Osteocyte (in vitro differentiated cells): ENCODE data around the gene SIGLEC15. TPM values are rescaled to one million over a fixed set of nuclear protein-coding genes. Genes with fewer than 3 reads are reported as not detected.
"Not testable (repeated sequence)": the region's sequence is repeated elsewhere in the genome, so short reads cannot be mapped to it uniquely, and the experiment has no call there.

Source experiments
- DNase-seq: peaks from one replicate; pipeline ENCODE4 v3.0.0; 2021; ENCODE audit warnings: mixed read lengths; ENCODE audit not compliant: unreplicated experiment; ENCODE audit errors: extremely low spot score
- H3K27ac Mint-ChIP-seq: one replicate; pipeline ENCODE4 v1.8.0; 2021; ENCODE audit warnings: mild to moderate bottlenecking, mixed read lengths; ENCODE audit not compliant: unreplicated experiment
- H3K27me3 Mint-ChIP-seq: one replicate; pipeline ENCODE4 v1.8.0; 2021; ENCODE audit warnings: mixed read lengths; ENCODE audit not compliant: unreplicated experiment
- H3K36me3 Mint-ChIP-seq: one replicate; pipeline ENCODE4 v1.8.0; 2021; ENCODE audit warnings: mixed read lengths; ENCODE audit not compliant: unreplicated experiment
- H3K4me1 Mint-ChIP-seq: one replicate; pipeline ENCODE4 v1.8.0; 2021; ENCODE audit warnings: mixed read lengths; ENCODE audit not compliant: unreplicated experiment
- H3K4me3 Mint-ChIP-seq: one replicate; pipeline ENCODE4 v1.8.0; 2021; ENCODE audit warnings: mild to moderate bottlenecking, moderate library complexity, mixed read lengths; ENCODE audit not compliant: unreplicated experiment
- H3K9me3 Mint-ChIP-seq: one replicate; pipeline ENCODE4 v1.8.0; 2021; ENCODE audit warnings: mixed read lengths; ENCODE audit not compliant: unreplicated experiment
- CTCF ChIP-seq: fragments of 200-600 bp; sonication (generic); IDR thresholded peaks from 2 replicates; pipeline ENCODE4 v1.5.0; 2021; ENCODE audit warnings: antibody characterized with exemption, mild to moderate bottlenecking, moderate library complexity
- total RNA-seq: library from RNA; stranded (reverse); gene quantifications from 2 replicates; pipeline ENCODE4 v1.2.1, GENCODE V29; 2021

The SIGLEC15 gene
- total RNA-seq, 1 donor from 2014 or later, result 0.13 TPM

- Mint-ChIP-seq H3K27me3 (no peaks in the 10 kb centered on the region), H3K4me3 (no peak overlapping the region), H3K36me3 (peaks cover 10% of the 10 kb centered on the region), H3K27ac (no peak overlapping the region), H3K4me1 (peaks cover 33% of the 10 kb centered on the region), H3K9me3 (peaks cover 39% of the 10 kb centered on the region)
- TF ChIP-seq CTCF, result no peak
- DNase-seq, result no peak
Observed at GRCh38 chr18:45805551-45805950, 19.9 kb upstream of the SIGLEC15 start.

- Mint-ChIP-seq H3K36me3 (peaks cover 10% of the 10 kb centered on the region), H3K4me1 (peaks cover 30% of the 10 kb centered on the region), H3K9me3 (peaks cover 39% of the 10 kb centered on the region), H3K27me3 (no peaks in the 10 kb centered on the region), H3K4me3 (no peak overlapping the region), H3K27ac (no peak overlapping the region)
- no peak for DNase-seq
- TF ChIP-seq CTCF, result no peak
Observed at GRCh38 chr18:45806226-45806625, 19.2 kb upstream of the SIGLEC15 start.

DNA sequence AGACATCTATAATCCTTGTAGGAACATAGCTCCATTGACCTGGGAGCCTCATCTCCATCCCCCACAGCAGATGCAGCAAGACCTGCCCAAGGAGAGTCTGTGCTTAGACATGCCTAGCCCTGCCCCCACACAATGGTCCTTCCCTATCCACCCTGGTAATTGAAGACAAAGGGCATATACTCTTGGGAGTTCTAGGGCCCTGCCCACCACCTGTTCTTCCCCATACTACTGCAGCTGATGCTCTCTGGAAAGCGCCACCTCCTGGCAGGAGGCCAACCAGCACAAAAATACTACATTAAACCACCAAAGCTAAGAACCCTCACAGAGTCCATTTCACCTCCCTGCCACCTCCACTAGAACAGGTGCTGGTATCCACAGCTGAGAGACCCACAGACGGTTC, 18.3 kb upstream of the SIGLEC15 start:
- H3K4me3 Mint-ChIP-seq, DNase-seq, H3K27ac Mint-ChIP-seq, H3K27me3 Mint-ChIP-seq: not testable (repeated sequence)
- Mint-ChIP-seq H3K36me3 (peaks cover 13% of the 10 kb centered on the region), H3K4me1 (peaks cover 20% of the 10 kb centered on the region), H3K9me3 (peaks cover 39% of the 10 kb centered on the region)

- H3K9me3 Mint-ChIP-seq, H3K27ac Mint-ChIP-seq, H3K4me1 Mint-ChIP-seq, DNase-seq, H3K27me3 Mint-ChIP-seq, H3K36me3 Mint-ChIP-seq, H3K4me3 Mint-ChIP-seq: not testable (repeated sequence)
Observed at GRCh38 chr18:45814733-45815132, 10.7 kb upstream of the SIGLEC15 start.

DNA sequence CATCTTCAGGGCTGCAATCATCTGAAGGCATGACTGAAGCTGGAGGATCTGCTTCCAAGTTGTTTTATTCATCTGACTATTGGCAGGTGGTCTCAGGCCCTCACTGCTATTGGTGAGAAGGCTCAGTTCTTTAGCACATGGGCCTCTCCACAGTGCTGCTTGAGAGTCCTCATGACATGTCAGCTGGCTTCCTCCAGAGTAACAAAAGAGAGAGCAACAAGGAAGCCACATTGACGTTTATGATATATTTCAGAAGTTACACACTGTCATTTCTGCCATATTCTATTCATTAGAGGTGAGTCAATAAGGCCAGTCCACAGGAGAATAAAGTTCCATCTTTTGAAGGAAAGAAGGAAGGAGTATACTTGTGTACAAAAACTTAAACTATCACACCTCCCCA, 7.9 kb upstream of the SIGLEC15 start:
- Mint-ChIP-seq H3K27ac (no peak overlapping the region), H3K36me3 (no peaks in the 10 kb centered on the region), H3K9me3 (peaks cover 9% of the 10 kb centered on the region), H3K4me1 (no peaks in the 10 kb centered on the region), H3K4me3 (no peak overlapping the region), H3K27me3 (no peaks in the 10 kb centered on the region)
- no peak for TF ChIP-seq CTCF
- no peak for DNase-seq

- H3K27me3 Mint-ChIP-seq, H3K36me3 Mint-ChIP-seq, DNase-seq, H3K4me1 Mint-ChIP-seq, H3K9me3 Mint-ChIP-seq, H3K27ac Mint-ChIP-seq, H3K4me3 Mint-ChIP-seq: not testable (repeated sequence)
Observed at GRCh38 chr18:45818765-45819164, 6.7 kb upstream of the SIGLEC15 start.
